GM23248 (cell line): ENCODE data around the gene TRAF3. TPM values are rescaled to one million over a fixed set of nuclear protein-coding genes. Genes with fewer than 3 reads are reported as not detected.

Source experiments
- DNase-seq: peaks from one replicate; pipeline ENCODE4 v3.0.0-alpha.2; 2015
- H2AFZ ChIP-seq: fragments of 200-600 bp; sonication (generic); 2 replicates; pipeline ENCODE4 v1.6.1; 2016; ENCODE audit warnings: antibody characterized with exemption
- H3F3A ChIP-seq: fragments of 200-600 bp; sonication (generic); 2 replicates; pipeline ENCODE4 v1.6.1; 2016; ENCODE audit warnings: mild to moderate bottlenecking, antibody characterized with exemption, mixed run types; ENCODE audit not compliant: insufficient read depth
- H3K27ac ChIP-seq: fragments of 200-600 bp; sonication (generic); 2 replicates; pipeline ENCODE4 v1.5.1; 2016; ENCODE audit warnings: mild to moderate bottlenecking
- H3K27me3 ChIP-seq: fragments of 200-600 bp; sonication (generic); replicated peaks from 2 replicates; pipeline ENCODE4 v1.6.1; 2016; ENCODE audit warnings: mild to moderate bottlenecking; ENCODE audit not compliant: insufficient read depth
- H3K36me3 ChIP-seq: fragments of 200-600 bp; sonication (generic); 2 replicates; pipeline ENCODE4 v1.6.1; 2016; ENCODE audit warnings: low read depth, mild to moderate bottlenecking
- H3K4me1 ChIP-seq: fragments of 200-600 bp; sonication (generic); 2 replicates; pipeline ENCODE4 v1.6.1; 2016; ENCODE audit warnings: mild to moderate bottlenecking; ENCODE audit not compliant: insufficient read depth
- H3K4me2 ChIP-seq: fragments of 200-600 bp; sonication (generic); one replicate; pipeline ENCODE4 v1.6.1; 2016; ENCODE audit warnings: mild to moderate bottlenecking; ENCODE audit not compliant: unreplicated experiment
- H3K4me3 ChIP-seq: fragments of 200-600 bp; sonication (generic); 2 replicates; pipeline ENCODE4 v1.5.1; 2016; ENCODE audit warnings: mild to moderate bottlenecking
- H3K79me2 ChIP-seq: fragments of 200-600 bp; sonication (generic); 2 replicates; pipeline ENCODE4 v1.6.1; 2016; ENCODE audit warnings: mild to moderate bottlenecking; ENCODE audit not compliant: insufficient read depth
- H3K9ac ChIP-seq: fragments of 200-600 bp; sonication (generic); 2 replicates; pipeline ENCODE4 v1.6.1; 2016; ENCODE audit warnings: mild to moderate bottlenecking
- H3K9me2 ChIP-seq: fragments of 200-600 bp; sonication (generic); 2 replicates; pipeline ENCODE4 v1.6.1; 2016; ENCODE audit warnings: mixed run types, mild to moderate bottlenecking, moderate library complexity; ENCODE audit not compliant: insufficient read depth
- H3K9me3 ChIP-seq: fragments of 200-600 bp; sonication (generic); one replicate; pipeline ENCODE4 v1.6.1; 2017; ENCODE audit warnings: low read depth
- H4K20me1 ChIP-seq: fragments of 200-600 bp; sonication (generic); 2 replicates; pipeline ENCODE4 v1.6.0; 2016; ENCODE audit not compliant: insufficient read depth
- EZH2 ChIP-seq: fragments of 200-600 bp; sonication (generic); IDR thresholded peaks from 2 replicates; pipeline ENCODE4 v1.6.1; 2018; ENCODE audit warnings: antibody characterized with exemption, mild to moderate bottlenecking; ENCODE audit not compliant: insufficient read depth, poor library complexity, severe bottlenecking
- EZH2phosphoT487 ChIP-seq: fragments of 200-600 bp; sonication (generic); IDR thresholded peaks from 2 replicates; pipeline ENCODE4 v1.6.1; 2018; ENCODE audit warnings: antibody characterized with exemption, moderate library complexity, mild to moderate bottlenecking, low read depth; ENCODE audit not compliant: insufficient read depth
- WGBS, 2 experiments: methylation state at CpG; one replicate each; pipeline ENCODE4 v1.1.6; 2015 to 2017; ENCODE audit warnings: low lambda C conversion rate in 2 of 2, low coverage in 1 of 2; ENCODE audit errors: missing lambda C conversion rate in 2 of 2; 5-methylcytosine and 5-hydroxymethylcytosine counted together
- in situ Hi-C: fragments of 300-500 bp; cut with MboI; formaldehyde crosslinking; loops from 2 replicates; pipeline ENCODE4 v1.15.0; 2020
- polyA plus RNA-seq: library from polyadenylated mRNA; unstranded; fragments of >200 nt; fragmentation: Nextera tagmentation; extraction: Ambion mirVana; gene quantifications from 2 replicates; pipeline ENCODE4 v1.2.1, GENCODE V29; 2016
- total RNA-seq: library from RNA; depleted of rRNA; stranded (reverse); fragments of >200 nt; shearing (Covaris generic); gene quantifications from 2 replicates; pipeline ENCODE4 v1.2.3, GENCODE V29; 2014

The TRAF3 gene
- total and polyA plus RNA-seq, 2 experiments from 2014 or later, result 7.9 to 17.9 TPM

DNA sequence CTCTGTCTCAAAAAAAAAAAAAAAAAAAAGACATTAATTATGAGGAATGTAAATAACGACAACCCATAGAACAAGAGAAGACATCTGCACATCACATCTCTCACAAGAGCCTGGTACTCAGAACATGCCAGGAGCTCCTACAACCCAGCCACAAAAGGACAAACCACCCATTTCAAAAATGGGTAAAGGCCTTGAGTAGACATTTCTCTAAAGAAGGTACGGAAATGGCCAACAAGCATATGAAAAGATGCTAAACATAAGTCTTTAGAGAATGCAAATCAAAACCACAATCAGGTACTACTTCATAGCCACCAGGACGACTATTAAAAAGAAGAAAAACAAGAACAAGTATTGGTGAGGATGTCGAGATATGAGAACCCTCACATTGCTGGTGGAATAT, 158.5 kb downstream of the TRAF3 start:
- Histone ChIP-seq H3K9ac (no peak overlapping the region), H3K9me3 (no peaks in the 10 kb centered on the region), H4K20me1 (no peaks in the 10 kb centered on the region), H3K27ac (no peak overlapping the region), H2AFZ (no peak overlapping the region), H3K4me2 (no peak overlapping the region), H3K9me2 (no peaks in the 10 kb centered on the region), H3F3A (no peaks in the 10 kb centered on the region), H3K4me1 (no peaks in the 10 kb centered on the region), H3K4me3 (no peak overlapping the region), H3K36me3 (peaks cover 17% of the 10 kb centered on the region; the same call in 1 of the 2 replicates), H3K27me3 (no peaks in the 10 kb centered on the region; the same call in 1 of the 2 replicates), H3K79me2 (no peaks in the 10 kb centered on the region)
- no peak for DNase-seq
- TF ChIP-seq EZH2phosphoT487, result no peak
- no peak for TF ChIP-seq EZH2
- in situ Hi-C loops, result no loop called here
- 71 to 80% methylated on average over 4 of the region's 4 CpGs for WGBS, 2 experiments

DNA sequence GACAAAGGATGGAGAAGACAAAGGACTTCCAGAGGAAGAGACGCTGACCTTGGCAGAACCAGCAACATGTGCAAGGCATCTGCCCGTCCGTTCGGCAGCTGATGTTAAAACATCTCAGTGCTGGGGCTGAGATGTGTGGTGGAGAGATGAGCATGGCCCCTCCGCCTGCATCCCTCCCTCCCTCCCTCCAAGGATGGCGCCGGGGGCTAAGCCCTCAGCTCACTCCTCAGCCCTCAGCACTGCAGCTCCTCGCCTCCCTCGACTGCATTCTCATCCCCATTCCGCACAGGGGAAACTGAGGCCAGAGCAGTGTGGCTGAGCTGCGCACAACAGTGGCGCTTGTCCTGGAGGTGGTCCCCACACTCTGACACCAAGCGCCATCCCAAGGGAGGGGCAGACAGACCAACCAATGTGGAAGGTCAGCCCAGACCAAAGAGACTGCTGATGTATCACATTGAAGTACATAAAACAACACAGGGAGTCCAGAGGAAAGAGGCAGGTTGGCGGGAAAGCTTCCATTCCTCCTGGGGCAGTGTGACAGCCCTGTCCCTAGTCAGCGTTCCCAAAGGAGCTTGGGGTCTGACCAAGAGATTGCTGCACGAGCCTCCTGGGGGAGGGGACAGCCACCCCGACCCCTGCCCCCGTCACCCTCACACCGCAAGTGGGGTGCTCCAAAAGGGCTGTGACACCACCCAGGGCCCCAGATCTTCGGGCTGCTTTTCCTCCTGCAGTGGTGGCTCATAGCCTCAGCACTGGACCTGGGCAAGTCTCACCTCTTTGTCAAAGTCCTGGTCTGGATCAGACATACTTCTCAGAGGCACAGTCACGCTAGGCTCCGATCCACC, 160.3 kb downstream of the TRAF3 start:
- in situ Hi-C loops, result no loop called here
- H3K4me2 ChIP-seq, result no peak overlapping the region
- no peak overlapping the region for H3K27ac ChIP-seq
- no peaks in the 10 kb centered on the region for H4K20me1 ChIP-seq
- no peak for DNase-seq
- H3K4me1 ChIP-seq, result no peaks in the 10 kb centered on the region
- no peak overlapping the region for H2AFZ ChIP-seq
- H3K27me3 ChIP-seq, result no peaks in the 10 kb centered on the region
- no peaks in the 10 kb centered on the region for H3F3A ChIP-seq
- H3K9me3 ChIP-seq, result no peaks in the 10 kb centered on the region
- no peak overlapping the region for H3K4me3 ChIP-seq
- H3K9ac ChIP-seq, result no peak overlapping the region
- H3K9me2 ChIP-seq, result no peaks in the 10 kb centered on the region
- TF ChIP-seq EZH2phosphoT487 (no peak), EZH2 (no peak)
- H3K79me2 ChIP-seq, result no peaks in the 10 kb centered on the region
- H3K36me3 ChIP-seq, result peaks cover 22% of the 10 kb centered on the region; the same call in 1 of the 2 replicates
- WGBS, 2 experiments, result 78 to 91% methylated on average over 15 to 22 of the region's 22 CpGs

DNA sequence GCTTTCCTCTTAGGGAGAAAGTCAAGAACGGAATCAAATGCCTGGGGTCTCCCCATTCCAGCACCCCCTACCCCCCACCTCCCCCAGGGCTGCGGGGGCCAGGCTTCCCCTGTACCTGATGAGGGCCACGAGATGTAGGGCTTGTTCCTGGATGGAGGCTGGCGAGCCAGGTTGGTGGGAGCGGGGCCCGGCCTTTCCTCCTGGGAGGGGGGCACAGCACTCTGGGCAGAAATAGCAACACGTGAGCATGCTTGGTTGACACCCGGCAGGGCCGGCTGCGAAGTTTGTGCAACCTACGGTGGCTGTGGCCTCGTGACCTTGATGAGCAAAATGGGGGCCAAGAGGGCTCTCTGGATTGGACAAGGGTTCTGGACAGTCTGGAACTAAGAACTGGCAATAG, 160.9 kb downstream of the TRAF3 start:
- TF ChIP-seq EZH2 (no peak), EZH2phosphoT487 (no peak)
- Histone ChIP-seq H3K9me3 (no peaks in the 10 kb centered on the region), H3K9me2 (no peaks in the 10 kb centered on the region), H3K4me2 (no peak overlapping the region), H4K20me1 (no peaks in the 10 kb centered on the region), H3K27ac (no peak overlapping the region), H3K36me3 (peaks cover 21% of the 10 kb centered on the region; the same call in 1 of the 2 replicates), H3K4me1 (no peaks in the 10 kb centered on the region), H3K9ac (no peak overlapping the region), H3F3A (no peaks in the 10 kb centered on the region), H3K79me2 (no peaks in the 10 kb centered on the region), H3K4me3 (no peak overlapping the region), H2AFZ (no peak overlapping the region), H3K27me3 (no peaks in the 10 kb centered on the region)
- in situ Hi-C loops, result no loop called here
- no peak for DNase-seq
- 96 to 98% methylated on average over 11 to 12 of the region's 12 CpGs for WGBS, 2 experiments

DNA sequence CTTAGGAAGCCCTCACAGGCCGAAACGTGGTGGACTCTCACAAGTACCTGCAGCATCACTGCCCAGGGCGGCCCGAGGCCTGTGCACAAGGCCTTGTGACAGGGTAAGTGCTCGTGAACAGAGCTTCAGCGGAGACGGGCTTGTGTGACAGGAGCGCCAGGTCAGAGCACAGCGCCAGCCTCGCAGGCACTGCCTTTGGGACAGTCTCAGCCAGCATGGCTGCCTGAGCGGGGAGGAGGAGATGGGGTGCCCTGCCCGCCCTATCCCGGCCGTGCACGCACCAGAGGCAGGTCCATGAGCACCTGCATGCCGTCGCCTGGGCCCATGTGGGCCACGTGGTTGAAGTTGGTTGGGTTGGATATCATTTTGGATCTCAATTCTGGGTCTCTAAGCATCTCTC, 162.1 kb downstream of the TRAF3 start:
- Histone ChIP-seq H3K9ac (no peak overlapping the region), H3K79me2 (no peaks in the 10 kb centered on the region), H4K20me1 (no peaks in the 10 kb centered on the region), H3K9me2 (no peaks in the 10 kb centered on the region), H3K4me2 (no peak overlapping the region), H3F3A (no peaks in the 10 kb centered on the region), H2AFZ (no peak overlapping the region), H3K4me1 (no peaks in the 10 kb centered on the region), H3K27ac (no peak overlapping the region), H3K27me3 (no peaks in the 10 kb centered on the region), H3K9me3 (no peaks in the 10 kb centered on the region), H3K36me3 (peaks cover 28% of the 10 kb centered on the region; the same call in 1 of the 2 replicates), H3K4me3 (no peak overlapping the region)
- in situ Hi-C loops, result no loop called here
- WGBS, 2 experiments, result 94 to 95% methylated on average over 18 of the region's 18 CpGs
- no peak for DNase-seq
- TF ChIP-seq EZH2 (no peak), EZH2phosphoT487 (no peak)
